Karpas-422 (cell line): ENCODE measurements around the gene PREX1. TPM values are rescaled to one million over a fixed set of nuclear protein-coding genes. Genes with fewer than 3 reads are reported as not detected.

Source experiments
- DNase-seq: peaks from one replicate; pipeline ENCODE4 v3.0.0-alpha.2; 2015
- H2AFZ ChIP-seq: fragments of 200-600 bp; sonication (generic); 2 replicates; pipeline ENCODE4 v1.6.1; 2014; ENCODE audit warnings: antibody characterized with exemption, low read length, mixed read lengths
- H3K27ac ChIP-seq: fragments of 200-600 bp; sonication (generic); 2 replicates; pipeline ENCODE4 v1.5.1; 2014; ENCODE audit warnings: mild to moderate bottlenecking, low read length, moderate library complexity
- H3K27me3 ChIP-seq: fragments of 200-600 bp; sonication (generic); 2 replicates; pipeline ENCODE4 v1.6.1; 2014; ENCODE audit warnings: low read length, mixed read lengths
- H3K36me3 ChIP-seq: fragments of 200-600 bp; sonication (generic); 2 replicates; pipeline ENCODE4 v1.6.1; 2014; ENCODE audit warnings: low read length, mixed read lengths; ENCODE audit not compliant: insufficient read depth
- H3K4me1 ChIP-seq: fragments of 200-600 bp; sonication (generic); 2 replicates; pipeline ENCODE4 v1.6.1; 2014; ENCODE audit warnings: mild to moderate bottlenecking, low read length, mixed read lengths
- H3K4me2 ChIP-seq: fragments of 200-600 bp; sonication (generic); 2 replicates; pipeline ENCODE4 v1.6.1; 2014; ENCODE audit warnings: low read length, low read depth, mild to moderate bottlenecking; ENCODE audit not compliant: poor library complexity, severe bottlenecking
- H3K4me3 ChIP-seq: fragments of 200-600 bp; sonication (generic); 2 replicates; pipeline ENCODE4 v1.5.1; 2014; ENCODE audit warnings: mild to moderate bottlenecking, antibody characterized with exemption, low read length, mixed read lengths
- H3K79me2 ChIP-seq: fragments of 200-600 bp; sonication (generic); 2 replicates; pipeline ENCODE4 v1.6.1; 2014; ENCODE audit warnings: mild to moderate bottlenecking, low read length, mixed read lengths
- H3K9ac ChIP-seq: fragments of 200-600 bp; sonication (generic); 2 replicates; pipeline ENCODE4 v1.6.0; 2014; ENCODE audit warnings: low read length
- H3K9me2 ChIP-seq: fragments of 200-600 bp; sonication (generic), shearing (Covaris generic); replicated peaks from 2 replicates; pipeline ENCODE4 v1.6.0; 2014; ENCODE audit warnings: mild to moderate bottlenecking, low read length, moderate library complexity; ENCODE audit not compliant: insufficient read depth
- H3K9me3 ChIP-seq: fragments of 300-700, 200-600 bp; sonication (generic); 2 replicates; pipeline ENCODE4 v1.6.1; 2014; ENCODE audit warnings: low read length, mixed read lengths
- H4K20me1 ChIP-seq: fragments of 200-600 bp; sonication (generic); 2 replicates; pipeline ENCODE4 v1.6.1; 2014; ENCODE audit warnings: mild to moderate bottlenecking, antibody characterized with exemption, low read length, low read depth; ENCODE audit not compliant: insufficient read depth
- total RNA-seq: library from RNA; depleted of rRNA; stranded (reverse); fragments of >200 nt; shearing (Covaris generic); gene quantifications from 2 replicates; pipeline ENCODE4 v1.2.3, GENCODE V29; 2014; ENCODE audit warnings: low replicate concordance

The PREX1 gene
- total RNA-seq, 1 experiment from 2014 or later: not detected

DNA sequence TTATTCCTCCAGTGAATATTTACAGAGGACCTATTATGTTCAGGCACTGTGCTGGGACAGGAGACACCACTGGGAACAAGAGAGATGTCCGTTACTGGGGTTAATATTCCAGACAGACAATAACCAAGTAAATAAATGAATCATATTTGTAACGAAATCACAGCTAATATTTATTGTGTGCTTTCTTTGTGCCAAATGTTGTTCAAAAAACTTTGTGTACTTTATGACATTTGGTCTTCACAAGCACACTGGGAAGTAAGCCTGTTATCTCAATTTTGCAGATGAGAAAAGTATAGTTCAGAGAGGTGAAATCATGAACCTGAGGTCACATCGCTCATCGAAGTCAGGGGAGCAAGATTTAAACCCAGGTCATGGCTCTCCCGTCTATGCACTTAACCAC lies 36.5 kb upstream of the PREX1 start:
- no peak overlapping the region for H3K9ac ChIP-seq
- H3K4me3 ChIP-seq: no peak overlapping the region
- H4K20me1 ChIP-seq: no peaks in the 10 kb centered on the region
- H3K27me3 ChIP-seq: no peaks in the 10 kb centered on the region
- peaks cover 13% of the 10 kb centered on the region for H3K4me1 ChIP-seq
- no peaks in the 10 kb centered on the region for H3K36me3 ChIP-seq
- H2AFZ ChIP-seq: no peak overlapping the region
- no peaks in the 10 kb centered on the region for H3K9me3 ChIP-seq
- H3K4me2 ChIP-seq: peak overlapping the region; percentile 18
- no peaks in the 10 kb centered on the region for H3K79me2 ChIP-seq
- H3K27ac ChIP-seq: no peak overlapping the region
- no peak for DNase-seq
- H3K9me2 ChIP-seq: no peaks in the 10 kb centered on the region

DNA sequence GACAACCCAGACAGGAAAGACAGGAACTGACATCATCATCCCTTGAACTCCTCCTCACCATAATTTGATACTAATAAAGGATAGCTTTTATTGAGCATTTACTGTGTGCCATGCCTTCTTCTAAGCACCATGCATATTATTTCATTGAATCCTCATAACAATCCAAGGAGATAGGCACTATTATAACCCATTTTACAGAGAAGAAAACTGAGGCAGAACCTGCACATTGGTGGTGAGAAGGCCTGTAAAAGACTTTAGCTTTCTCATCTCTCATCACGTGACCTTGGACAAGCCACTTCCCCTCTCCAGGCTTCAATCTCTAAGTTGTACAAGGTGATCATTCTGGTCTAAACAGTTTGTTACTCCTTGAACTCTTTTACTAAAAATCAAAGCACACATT lies 34.5 kb upstream of the PREX1 start:
- no peak overlapping the region for H3K4me2 ChIP-seq
- H3K27ac ChIP-seq: no peak overlapping the region
- H2AFZ ChIP-seq: no peak overlapping the region
- H3K79me2 ChIP-seq: no peaks in the 10 kb centered on the region
- no peak overlapping the region for H3K4me3 ChIP-seq
- no peaks in the 10 kb centered on the region for H4K20me1 ChIP-seq
- no peaks in the 10 kb centered on the region for H3K9me3 ChIP-seq
- DNase-seq: no peak
- peaks cover 13% of the 10 kb centered on the region for H3K4me1 ChIP-seq
- H3K9me2 ChIP-seq: no peaks in the 10 kb centered on the region
- H3K9ac ChIP-seq: no peak overlapping the region
- no peaks in the 10 kb centered on the region for H3K36me3 ChIP-seq
- no peaks in the 10 kb centered on the region for H3K27me3 ChIP-seq

DNA sequence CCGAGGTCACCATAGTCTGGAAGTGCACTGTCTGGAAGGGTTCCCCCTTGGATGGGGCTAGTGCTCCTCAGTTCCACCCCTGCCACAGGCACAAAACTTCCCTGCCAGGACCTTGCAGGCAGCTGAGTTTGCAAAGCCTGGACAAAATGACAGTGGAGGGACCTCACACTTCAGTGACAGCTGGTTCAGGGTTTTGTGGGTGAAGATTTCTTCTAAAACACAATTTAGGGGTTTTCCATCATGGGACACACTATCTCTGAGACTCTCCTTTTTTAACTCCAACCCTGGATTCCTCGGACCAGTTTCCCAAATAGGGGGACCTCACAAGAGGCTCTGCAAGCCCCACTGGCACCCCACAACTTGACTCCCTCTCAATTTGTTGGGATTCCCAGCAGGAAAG lies 33.6 kb upstream of the PREX1 start:
- Histone ChIP-seq H3K9me2 (no peaks in the 10 kb centered on the region), H3K27ac (no peak overlapping the region), H3K4me1 (peaks cover 13% of the 10 kb centered on the region), H2AFZ (no peak overlapping the region), H3K9ac (no peak overlapping the region), H3K9me3 (no peaks in the 10 kb centered on the region), H3K4me3 (no peak overlapping the region), H3K27me3 (no peaks in the 10 kb centered on the region), H3K4me2 (no peak overlapping the region), H3K79me2 (no peaks in the 10 kb centered on the region), H3K36me3 (no peaks in the 10 kb centered on the region), H4K20me1 (no peaks in the 10 kb centered on the region)
- no peak for DNase-seq

DNA sequence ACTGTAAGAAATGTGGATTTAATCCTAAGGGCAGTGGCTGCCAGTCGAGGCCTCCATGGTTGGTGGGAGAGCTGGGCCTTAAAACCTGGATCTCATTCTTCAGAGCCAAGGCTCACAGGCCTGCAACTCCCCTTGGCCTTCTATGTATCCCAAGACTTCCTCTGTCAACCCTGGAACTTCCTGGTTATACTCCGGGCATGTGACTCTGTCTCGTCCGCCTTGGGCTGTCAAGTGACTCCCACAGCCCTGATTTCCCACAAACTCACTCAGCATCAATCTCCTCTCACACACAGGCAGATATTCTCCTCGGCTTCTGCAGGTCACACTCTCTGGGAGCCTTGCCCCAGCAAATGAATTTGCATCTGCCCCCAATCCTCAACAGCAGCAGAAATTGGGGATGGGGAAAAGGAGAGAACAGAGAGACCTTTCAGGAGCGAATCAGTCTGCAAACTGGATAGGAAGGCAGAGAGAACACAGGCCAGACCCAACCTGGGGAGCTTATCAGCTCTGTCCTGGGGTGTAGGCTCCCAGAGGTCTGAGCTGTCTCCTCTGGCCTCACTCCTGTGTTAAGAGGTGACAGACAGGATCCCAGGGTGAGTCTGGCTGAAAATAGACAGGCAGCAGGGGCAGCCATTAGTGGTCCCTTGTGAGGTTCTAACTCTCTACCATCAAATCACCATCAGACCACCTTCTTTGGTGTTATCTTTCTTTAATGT lies 30.4 kb upstream of the PREX1 start:
- Histone ChIP-seq H3K4me2 (no peak overlapping the region), H3K36me3 (no peaks in the 10 kb centered on the region), H3K9me3 (no peaks in the 10 kb centered on the region), H3K4me1 (no peaks in the 10 kb centered on the region), H3K27me3 (no peaks in the 10 kb centered on the region), H3K9me2 (no peaks in the 10 kb centered on the region), H2AFZ (no peak overlapping the region), H3K9ac (no peak overlapping the region), H4K20me1 (no peaks in the 10 kb centered on the region), H3K27ac (no peak overlapping the region), H3K4me3 (no peak overlapping the region), H3K79me2 (no peaks in the 10 kb centered on the region)
- no peak for DNase-seq

DNA sequence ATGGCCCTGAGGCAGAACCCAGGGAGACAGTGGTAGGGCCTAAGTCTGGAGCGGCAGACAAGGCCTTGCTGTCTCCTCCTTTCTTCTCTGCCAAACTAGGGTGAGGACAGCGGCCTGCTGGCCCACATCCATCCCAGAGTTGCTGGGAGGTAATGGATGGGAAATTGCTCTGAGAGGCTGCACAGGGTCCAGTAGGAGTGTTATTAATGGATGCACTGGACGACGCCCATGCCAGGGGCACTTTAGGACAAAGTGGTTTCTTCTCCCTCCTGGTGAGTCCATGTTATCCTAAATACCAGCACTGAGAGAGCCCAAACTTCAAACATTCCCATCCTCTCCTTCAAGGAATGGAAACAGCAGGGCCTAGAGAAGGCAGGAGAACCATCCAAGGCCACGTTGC lies 28.3 kb upstream of the PREX1 start:
- H3K9me3 ChIP-seq: no peaks in the 10 kb centered on the region
- no peak for DNase-seq
- no peak overlapping the region for H3K27ac ChIP-seq
- no peak overlapping the region for H2AFZ ChIP-seq
- H3K79me2 ChIP-seq: no peaks in the 10 kb centered on the region
- H3K27me3 ChIP-seq: no peaks in the 10 kb centered on the region
- no peak overlapping the region for H3K9ac ChIP-seq
- no peaks in the 10 kb centered on the region for H3K9me2 ChIP-seq
- no peak overlapping the region for H3K4me3 ChIP-seq
- no peaks in the 10 kb centered on the region for H3K4me1 ChIP-seq
- no peaks in the 10 kb centered on the region for H4K20me1 ChIP-seq
- no peak overlapping the region for H3K4me2 ChIP-seq
- H3K36me3 ChIP-seq: no peaks in the 10 kb centered on the region

DNA sequence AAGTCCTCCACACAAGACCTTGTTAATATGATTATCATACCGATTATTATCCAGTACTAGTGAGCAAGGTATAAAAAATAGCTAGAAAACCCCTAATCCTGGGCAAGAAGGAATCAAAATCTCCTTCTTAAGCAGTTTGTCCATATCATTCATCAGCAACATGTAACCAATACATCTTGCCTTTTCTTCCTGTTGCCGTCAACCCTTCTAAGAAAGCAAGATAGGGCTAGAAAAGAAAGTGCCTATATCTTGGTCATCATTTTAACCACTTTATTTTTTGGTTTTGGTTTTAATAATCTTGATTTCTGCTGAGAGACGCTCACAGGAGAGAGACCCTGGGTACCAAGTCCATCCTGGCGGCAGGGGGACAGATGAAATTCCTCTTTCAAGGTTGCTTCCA lies 27.2 kb upstream of the PREX1 start:
- Histone ChIP-seq H3K9ac (no peak overlapping the region), H3K79me2 (no peaks in the 10 kb centered on the region), H3K4me3 (no peak overlapping the region), H3K9me2 (no peaks in the 10 kb centered on the region), H4K20me1 (no peaks in the 10 kb centered on the region), H3K27ac (no peak overlapping the region), H3K4me2 (no peak overlapping the region), H3K9me3 (no peaks in the 10 kb centered on the region), H3K4me1 (no peaks in the 10 kb centered on the region), H2AFZ (no peak overlapping the region), H3K27me3 (no peaks in the 10 kb centered on the region), H3K36me3 (no peaks in the 10 kb centered on the region)
- no peak for DNase-seq

DNA sequence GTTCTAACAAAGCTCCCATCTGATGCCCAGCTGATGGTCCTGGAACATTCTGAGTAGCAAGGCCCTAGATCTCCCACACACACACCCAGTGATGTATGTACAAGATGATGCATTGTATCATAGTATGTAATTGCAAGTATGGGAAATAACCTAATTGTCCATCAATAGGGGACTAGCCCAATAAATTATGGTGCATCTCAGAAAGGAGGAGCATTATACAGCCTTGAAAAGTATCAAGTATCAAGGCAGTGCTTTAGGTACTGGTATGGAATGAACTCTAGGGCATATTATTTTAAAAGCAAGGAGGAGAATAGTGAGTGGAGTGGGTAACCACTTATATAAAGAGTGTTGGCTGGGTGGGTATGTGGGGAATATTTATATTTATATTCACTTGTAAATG lies 24.8 kb upstream of the PREX1 start:
- Histone ChIP-seq H3K4me3 (no peak overlapping the region), H3K4me2 (no peak overlapping the region), H3K9me2 (no peaks in the 10 kb centered on the region), H2AFZ (no peak overlapping the region), H3K36me3 (no peaks in the 10 kb centered on the region), H3K9me3 (no peaks in the 10 kb centered on the region), H3K4me1 (no peaks in the 10 kb centered on the region), H3K79me2 (no peaks in the 10 kb centered on the region), H3K27ac (no peak overlapping the region), H4K20me1 (no peaks in the 10 kb centered on the region), H3K27me3 (no peaks in the 10 kb centered on the region), H3K9ac (no peak overlapping the region)
- DNase-seq: no peak

DNA sequence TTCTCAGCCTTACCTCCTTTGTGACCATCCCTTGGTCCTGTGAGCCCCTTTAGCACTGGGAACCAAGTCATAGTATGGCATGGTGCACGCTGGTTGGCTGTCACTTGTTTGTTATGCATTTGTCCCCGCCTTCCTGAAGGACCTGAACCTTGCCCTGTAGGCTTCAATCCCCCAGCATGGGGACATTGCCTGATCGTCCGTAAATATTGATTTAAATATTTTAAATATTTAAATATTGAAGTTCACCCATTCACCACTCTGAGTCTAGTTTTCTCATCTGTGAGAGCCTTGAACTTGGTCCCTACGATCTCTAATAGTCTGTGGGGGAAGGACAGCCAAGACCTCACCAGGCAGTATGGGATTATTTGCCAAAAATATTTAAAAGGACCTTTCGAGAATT lies 23.8 kb upstream of the PREX1 start:
- Histone ChIP-seq H3K36me3 (no peaks in the 10 kb centered on the region), H3K4me3 (no peak overlapping the region), H2AFZ (no peak overlapping the region), H3K9me3 (no peaks in the 10 kb centered on the region), H3K79me2 (no peaks in the 10 kb centered on the region), H3K4me2 (no peak overlapping the region), H4K20me1 (no peaks in the 10 kb centered on the region), H3K27ac (no peak overlapping the region), H3K4me1 (no peaks in the 10 kb centered on the region; the same call in 1 of the 2 replicates), H3K27me3 (no peaks in the 10 kb centered on the region), H3K9me2 (no peaks in the 10 kb centered on the region), H3K9ac (no peak overlapping the region)
- no peak for DNase-seq

DNA sequence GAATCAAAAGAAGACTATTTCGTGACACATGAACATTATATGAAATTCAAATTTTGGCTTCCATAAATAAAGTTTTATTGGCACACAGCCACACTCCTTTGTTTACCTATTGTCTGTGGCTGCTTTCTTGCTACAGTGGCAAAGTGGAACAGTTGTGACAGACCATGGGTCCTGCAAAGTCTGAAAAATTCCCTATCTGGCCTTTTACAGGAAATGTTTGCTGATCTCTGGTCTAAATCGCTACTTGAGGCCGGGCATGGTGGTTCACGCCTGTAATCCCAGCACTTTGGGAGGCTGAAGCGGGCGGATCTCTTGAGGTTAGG lies 23.1 kb upstream of the PREX1 start:
- no peaks in the 10 kb centered on the region for H3K36me3 ChIP-seq
- H3K4me2 ChIP-seq: no peak overlapping the region
- DNase-seq: no peak
- no peak overlapping the region for H3K9ac ChIP-seq
- H4K20me1 ChIP-seq: no peaks in the 10 kb centered on the region
- H2AFZ ChIP-seq: no peak overlapping the region
- H3K9me2 ChIP-seq: no peaks in the 10 kb centered on the region
- H3K27ac ChIP-seq: no peak overlapping the region
- no peaks in the 10 kb centered on the region; the same call in 1 of the 2 replicates for H3K4me1 ChIP-seq
- H3K79me2 ChIP-seq: no peaks in the 10 kb centered on the region
- no peaks in the 10 kb centered on the region for H3K27me3 ChIP-seq
- H3K4me3 ChIP-seq: no peak overlapping the region
- no peaks in the 10 kb centered on the region for H3K9me3 ChIP-seq
